Smooth muscle cell (in vitro differentiated cells): ENCODE results near the gene VMP1. TPM values are rescaled to one million over a fixed set of nuclear protein-coding genes. Genes with fewer than 3 reads are reported as not detected.

Experiments used
- DNase-seq: peaks from one replicate; lab custom pipeline; 2025; ENCODE audit not compliant: unreplicated experiment; lab: John Stamatoyannopoulos, UW
- H2AFZ ChIP-seq: fragments of 200-600 bp; sonication (generic); 2 replicates; pipeline ENCODE4 v1.6.0; 2016; ENCODE audit warnings: antibody characterized with exemption, low read depth, mild to moderate bottlenecking
- H3F3A ChIP-seq: fragments of 200-600 bp; sonication (generic); 2 replicates; pipeline ENCODE4 v1.6.0; 2017; ENCODE audit warnings: antibody characterized with exemption, low read depth
- H3K27ac ChIP-seq: fragments of 200-600 bp; sonication (generic); 2 replicates; pipeline ENCODE4 v1.5.1; 2016; ENCODE audit warnings: low read depth, mild to moderate bottlenecking
- H3K27me3 ChIP-seq: fragments of 200-600 bp; sonication (generic); 2 replicates; pipeline ENCODE4 v1.6.1; 2016; ENCODE audit warnings: low read depth, mild to moderate bottlenecking
- H3K36me3 ChIP-seq: fragments of 200-600 bp; sonication (generic); 2 replicates; pipeline ENCODE4 v1.5.1; 2016; ENCODE audit warnings: low read depth
- H3K4me1 ChIP-seq: fragments of 200-600 bp; sonication (generic); 2 replicates; pipeline ENCODE4 v1.5.1; 2016; ENCODE audit warnings: low read depth
- H3K4me2 ChIP-seq: fragments of 200-600 bp; sonication (generic); 2 replicates; pipeline ENCODE4 v1.6.0; 2016; ENCODE audit warnings: mild to moderate bottlenecking
- H3K4me3 ChIP-seq: fragments of 200-600 bp; sonication (generic); 2 replicates; pipeline ENCODE4 v1.5.1; 2016; ENCODE audit warnings: mild to moderate bottlenecking
- H3K79me2 ChIP-seq: fragments of 200-600 bp; sonication (generic); 2 replicates; pipeline ENCODE4 v1.6.0; 2016; ENCODE audit warnings: low read depth, mild to moderate bottlenecking
- H3K9ac ChIP-seq: fragments of 200-600 bp; sonication (generic); 2 replicates; pipeline ENCODE4 v1.6.0; 2016; ENCODE audit warnings: low read depth
- H3K9me3 ChIP-seq: fragments of 200-600 bp; sonication (generic); replicated peaks from 2 replicates; pipeline ENCODE4 v1.5.1; 2016; ENCODE audit warnings: low read depth
- H4K20me1 ChIP-seq: fragments of 200-600 bp; sonication (generic); 2 replicates; pipeline ENCODE4 v1.6.0; 2016; ENCODE audit warnings: low read depth
- CTCF ChIP-seq: fragments of 200-600 bp; sonication (generic); IDR thresholded peaks from 2 replicates; pipeline ENCODE4 v1.5.1; 2017; ENCODE audit warnings: borderline replicate concordance, mild to moderate bottlenecking, antibody characterized with exemption; ENCODE audit not compliant: insufficient read depth, poor library complexity, severe bottlenecking
- WGBS: methylation state at CpG from one replicate; pipeline ENCODE4 v1.1.7; 2016; ENCODE audit warnings: low lambda C conversion rate; 5-methylcytosine and 5-hydroxymethylcytosine counted together
- polyA plus RNA-seq: library from polyadenylated mRNA; unstranded; fragments of >200 nt; fragmentation: Nextera tagmentation; extraction: Ambion mirVana; gene quantifications from 2 replicates; pipeline ENCODE4 v1.2.1, GENCODE V29; 2016
- total RNA-seq: library from RNA; depleted of rRNA; stranded (reverse); fragments of >200 nt; gene quantifications from 2 replicates; pipeline ENCODE4 v1.2.3, GENCODE V29; 2014

The VMP1 gene
- total and polyA plus RNA-seq, 2 experiments from 2014 or later = 102 to 545 TPM

GRCh38 chr17:59723607-59724006, 16.2 kb downstream of the VMP1 start:
- H3K4me3 ChIP-seq = no peak overlapping the region
- peaks cover 96% of the 10 kb centered on the region for H3K79me2 ChIP-seq
- no peak for DNase-seq
- no peak for TF ChIP-seq CTCF
- no peak overlapping the region for H2AFZ ChIP-seq
- no peaks in the 10 kb centered on the region for H3K9me3 ChIP-seq
- H3K4me1 ChIP-seq = no peaks in the 10 kb centered on the region
- no peaks in the 10 kb centered on the region for H3F3A ChIP-seq
- no peak overlapping the region for H3K4me2 ChIP-seq
- H3K27me3 ChIP-seq = no peaks in the 10 kb centered on the region
- no peak overlapping the region for H3K27ac ChIP-seq
- peaks cover 95% of the 10 kb centered on the region for H4K20me1 ChIP-seq
- peaks cover 4% of the 10 kb centered on the region for H3K36me3 ChIP-seq
- WGBS = 97% methylated on average over 1 of the region's 1 CpG
- no peak overlapping the region for H3K9ac ChIP-seq

- Histone ChIP-seq H3K4me3 (no peak overlapping the region), H3K36me3 (peaks cover 4% of the 10 kb centered on the region), H3K9ac (no peak overlapping the region), H2AFZ (no peak overlapping the region), H3K79me2 (peaks cover 96% of the 10 kb centered on the region), H3K27ac (no peak overlapping the region), H4K20me1 (peaks cover 93% of the 10 kb centered on the region), H3F3A (no peaks in the 10 kb centered on the region), H3K9me3 (no peaks in the 10 kb centered on the region), H3K4me1 (no peaks in the 10 kb centered on the region), H3K27me3 (no peaks in the 10 kb centered on the region), H3K4me2 (no peak overlapping the region)
- no peak for TF ChIP-seq CTCF
- no peak for DNase-seq
- 94% methylated on average over 2 of the region's 2 CpGs for WGBS
Measured at GRCh38 chr17:59725691-59726090, 18.2 kb downstream of the VMP1 start.

GRCh38 chr17:59727817-59728533, 20.5 kb downstream of the VMP1 start:
- no peak overlapping the region for H3K4me3 ChIP-seq
- no peaks in the 10 kb centered on the region for H3K4me1 ChIP-seq
- H3K27ac ChIP-seq = no peak overlapping the region
- H4K20me1 ChIP-seq = peaks cover 73% of the 10 kb centered on the region
- H3K9me3 ChIP-seq = no peaks in the 10 kb centered on the region
- WGBS = 100% methylated on average over 1 of the region's 1 CpG
- peaks cover 4% of the 10 kb centered on the region for H3K36me3 ChIP-seq
- DNase-seq = no peak
- no peaks in the 10 kb centered on the region for H3K27me3 ChIP-seq
- no peak overlapping the region for H3K9ac ChIP-seq
- no peak overlapping the region for H3K4me2 ChIP-seq
- peaks cover 83% of the 10 kb centered on the region for H3K79me2 ChIP-seq
- H3F3A ChIP-seq = no peaks in the 10 kb centered on the region
- TF ChIP-seq CTCF = no peak
- no peak overlapping the region for H2AFZ ChIP-seq
